Thyroid gland (tissue), 4 donors: Measurements from ENCODE around the gene DBET.
"Not testable (repeated sequence)": the region's sequence is repeated elsewhere in the genome, so short reads cannot be mapped to it uniquely, and the experiment has no call there.

Experiments
- POLR2A ChIP-seq, 2 donors: fragments of 450-650 bp; IDR thresholded peaks; one replicate each; pipeline ENCODE4 v1.6.1; 2017; ENCODE audit warnings: antibody characterized with exemption in 2 of 2, mild to moderate bottlenecking in 2 of 2, moderate library complexity in 1 of 2
- TF ChIP-seq, protein P1 (sequence below), 6 experiments: fragments of 200-600 bp in 3 of 6; fragments of 450-650 bp in 3 of 6; sonication (generic) in 3 of 6; IDR thresholded peaks; one replicate each; pipeline ENCODE4 v1.5.1; 2016 to 2019; ENCODE audit warnings: antibody characterized with exemption in 6 of 6, mild to moderate bottlenecking in 2 of 6, inconsistent platforms in 1 of 6, moderate library complexity in 1 of 6

DNA sequence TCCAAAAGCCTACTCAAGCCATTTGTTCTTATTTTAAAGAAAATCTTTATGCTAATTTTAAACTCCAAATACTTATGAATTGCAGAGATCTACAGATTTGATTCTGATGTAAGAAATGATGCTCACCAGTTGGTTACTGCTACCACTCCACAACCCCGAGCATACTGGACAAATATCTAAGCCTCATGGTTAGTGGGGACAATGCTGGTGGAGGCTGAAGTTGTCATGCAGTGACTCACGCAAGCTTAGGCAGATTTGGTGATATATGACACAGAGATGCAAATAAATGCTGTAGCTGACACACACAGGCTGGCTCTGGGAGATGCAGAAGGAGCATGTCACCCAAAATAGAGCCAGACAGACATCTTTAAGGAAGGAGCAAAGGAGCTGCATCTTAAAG lies 35.3 kb downstream of the DBET start:
- TF ChIP-seq, protein P1, sequence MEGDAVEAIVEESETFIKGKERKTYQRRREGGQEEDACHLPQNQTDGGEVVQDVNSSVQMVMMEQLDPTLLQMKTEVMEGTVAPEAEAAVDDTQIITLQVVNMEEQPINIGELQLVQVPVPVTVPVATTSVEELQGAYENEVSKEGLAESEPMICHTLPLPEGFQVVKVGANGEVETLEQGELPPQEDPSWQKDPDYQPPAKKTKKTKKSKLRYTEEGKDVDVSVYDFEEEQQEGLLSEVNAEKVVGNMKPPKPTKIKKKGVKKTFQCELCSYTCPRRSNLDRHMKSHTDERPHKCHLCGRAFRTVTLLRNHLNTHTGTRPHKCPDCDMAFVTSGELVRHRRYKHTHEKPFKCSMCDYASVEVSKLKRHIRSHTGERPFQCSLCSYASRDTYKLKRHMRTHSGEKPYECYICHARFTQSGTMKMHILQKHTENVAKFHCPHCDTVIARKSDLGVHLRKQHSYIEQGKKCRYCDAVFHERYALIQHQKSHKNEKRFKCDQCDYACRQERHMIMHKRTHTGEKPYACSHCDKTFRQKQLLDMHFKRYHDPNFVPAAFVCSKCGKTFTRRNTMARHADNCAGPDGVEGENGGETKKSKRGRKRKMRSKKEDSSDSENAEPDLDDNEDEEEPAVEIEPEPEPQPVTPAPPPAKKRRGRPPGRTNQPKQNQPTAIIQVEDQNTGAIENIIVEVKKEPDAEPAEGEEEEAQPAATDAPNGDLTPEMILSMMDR (IDR thresholded peaks at IDR 0.05) = not testable (repeated sequence)
- TF ChIP-seq POLR2A (IDR thresholded peaks at IDR 0.05) = not testable (repeated sequence)
